SIG-M5 (cell line): Measurements from ENCODE around the gene TMF1.

Source experiments
- DNase-seq: peaks from one replicate; lab custom pipeline; 2025; lab: John Stamatoyannopoulos, UW

TMF1 gene

GRCh38 chr3:69014022-69014580 lies 38.0 kb downstream of the TMF1 start:
- no peak for DNase-seq

GRCh38 chr3:69013253-69014021 lies 38.7 kb downstream of the TMF1 start, which contains the start of gene EOGT:
Gene EOGT, minus strand, starts transcription at chr3:69013684. Its CDS starts 3,838 bp downstream, at chr3:69009846.
- DNase-seq: no peak

GRCh38 chr3:69012800-69013252 lies 39.3 kb downstream of the TMF1 start:
- no peak for DNase-seq

GRCh38 chr3:69012100-69012799 lies 39.9 kb downstream of the TMF1 start:
- DNase-seq: no peak

- DNase-seq: no peak
Measured at GRCh38 chr3:69011096-69011730, 40.9 kb downstream of the TMF1 start.

GRCh38 chr3:69009559-69010410 lies 42.3 kb downstream of the TMF1 start:
- no peak for DNase-seq

GRCh38 chr3:69008980-69009379 lies 43.2 kb downstream of the TMF1 start:
- DNase-seq: no peak

- no peak for DNase-seq
Measured at GRCh38 chr3:69005791-69006482, 46.2 kb downstream of the TMF1 start.

- no peak for DNase-seq
Measured at GRCh38 chr3:69005071-69005790, 46.9 kb downstream of the TMF1 start.

GRCh38 chr3:69004138-69004537 lies 48.0 kb downstream of the TMF1 start:
- no peak for DNase-seq

GRCh38 chr3:68999605-69000004 lies 52.5 kb downstream of the TMF1 start:
- no peak for DNase-seq

GRCh38 chr3:68999158-68999557 lies 53.0 kb downstream of the TMF1 start:
- DNase-seq: no peak

GRCh38 chr3:68997887-68998286 lies 54.2 kb downstream of the TMF1 start:
- DNase-seq: no peak

- no peak for DNase-seq
Measured at GRCh38 chr3:68996356-68996995, 55.7 kb downstream of the TMF1 start.

- DNase-seq: no peak
Measured at GRCh38 chr3:68988740-68989139, 63.4 kb downstream of the TMF1 start.

GRCh38 chr3:68987322-68987721 lies 64.8 kb downstream of the TMF1 start:
- DNase-seq: no peak

- DNase-seq: no peak
Measured at GRCh38 chr3:68986496-68987208, 65.5 kb downstream of the TMF1 start.

GRCh38 chr3:68985146-68985790 lies 66.9 kb downstream of the TMF1 start:
- DNase-seq: no peak
